ENCODE results near the gene DYSF.
"Not testable (repeated sequence)": the region's sequence is repeated elsewhere in the genome, so short reads cannot be mapped to it uniquely, and the experiment has no call there.

Gene DYSF

DNA sequence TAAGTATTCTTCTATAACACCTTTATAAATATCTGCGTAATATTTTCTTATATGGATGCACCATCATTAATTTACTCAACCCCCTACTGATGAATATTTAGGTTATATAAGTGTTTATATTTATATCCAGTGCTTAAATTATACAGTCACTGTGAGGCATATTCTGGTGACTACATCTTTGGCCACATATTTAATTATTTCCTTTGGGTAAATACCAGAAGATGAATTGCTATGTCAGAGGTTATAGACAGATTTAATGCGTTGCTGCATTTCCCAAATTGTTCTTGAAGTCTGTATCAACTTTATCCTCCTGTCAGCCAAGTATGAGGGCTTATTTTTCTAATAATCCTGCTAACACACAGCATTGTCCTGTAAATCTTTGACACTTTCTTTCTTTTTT lies 18.7 kb downstream of the DYSF start:
- no peak for DNase-seq (ENCODE audit: low read depth)

DNA sequence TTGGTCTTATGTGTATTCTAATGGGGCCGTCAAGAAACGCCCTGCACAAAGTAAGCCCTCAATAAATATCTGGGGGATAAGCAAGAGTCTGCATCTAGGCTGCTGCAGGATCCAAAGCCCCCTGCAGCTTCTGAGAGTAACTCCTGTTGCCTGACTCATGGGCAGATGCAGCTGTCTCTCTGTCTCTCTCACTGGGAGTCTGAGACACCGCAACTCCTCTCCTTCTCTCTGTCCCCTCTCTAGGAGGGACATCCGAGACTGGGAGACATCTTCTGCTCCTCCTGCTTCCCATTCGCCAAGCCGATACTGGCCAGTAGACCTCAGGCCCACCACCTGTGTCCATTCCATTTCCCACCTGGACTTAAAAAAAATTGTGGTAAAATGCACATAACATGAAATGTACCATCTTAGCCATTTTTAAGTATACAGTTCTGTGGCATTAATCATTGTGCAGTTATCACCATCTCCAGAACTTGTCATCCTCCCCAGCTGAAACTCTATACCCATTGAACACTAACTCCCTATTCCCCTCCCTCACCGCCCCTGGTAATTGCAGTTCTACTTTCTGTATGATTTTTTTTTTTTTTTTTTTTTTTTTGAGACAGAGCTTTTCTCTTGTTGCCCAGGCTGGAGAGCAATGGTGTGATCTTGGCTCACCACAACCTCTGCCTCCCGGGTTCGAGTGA lies 20.1 kb downstream of the DYSF start:
- DNase-seq (ENCODE audit: low read depth), result no peak

DNA sequence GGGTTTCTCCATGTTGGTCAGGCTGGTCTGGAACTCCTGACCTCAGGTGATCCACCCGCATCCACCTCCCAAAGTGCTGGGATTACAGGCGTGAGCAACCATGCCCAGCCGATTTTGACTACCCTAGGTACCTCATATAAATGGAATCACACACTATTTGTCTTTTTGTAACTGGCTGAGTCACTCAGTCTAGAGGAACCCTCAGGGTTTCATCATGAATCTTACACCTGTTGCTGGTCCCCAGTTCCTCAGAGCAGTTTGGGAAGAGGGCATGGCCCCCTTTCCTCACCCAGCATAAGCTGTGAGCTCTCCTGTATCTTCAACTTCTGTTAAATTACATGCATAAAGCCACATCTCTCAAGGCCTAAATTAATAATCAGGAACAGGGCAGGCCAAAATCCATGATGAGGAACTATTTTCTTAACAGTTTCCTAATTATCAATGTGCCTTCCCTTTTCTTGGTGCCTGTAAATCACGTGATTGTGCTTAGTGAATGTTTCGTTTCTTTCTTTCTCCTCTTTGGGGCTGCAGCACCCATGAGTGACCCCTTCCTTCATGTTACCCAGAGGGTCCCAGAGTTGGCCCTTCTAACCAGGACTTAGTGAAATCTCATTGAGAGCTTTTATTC lies 20.9 kb downstream of the DYSF start:
- no peak for DNase-seq (ENCODE audit: low read depth)

DNA sequence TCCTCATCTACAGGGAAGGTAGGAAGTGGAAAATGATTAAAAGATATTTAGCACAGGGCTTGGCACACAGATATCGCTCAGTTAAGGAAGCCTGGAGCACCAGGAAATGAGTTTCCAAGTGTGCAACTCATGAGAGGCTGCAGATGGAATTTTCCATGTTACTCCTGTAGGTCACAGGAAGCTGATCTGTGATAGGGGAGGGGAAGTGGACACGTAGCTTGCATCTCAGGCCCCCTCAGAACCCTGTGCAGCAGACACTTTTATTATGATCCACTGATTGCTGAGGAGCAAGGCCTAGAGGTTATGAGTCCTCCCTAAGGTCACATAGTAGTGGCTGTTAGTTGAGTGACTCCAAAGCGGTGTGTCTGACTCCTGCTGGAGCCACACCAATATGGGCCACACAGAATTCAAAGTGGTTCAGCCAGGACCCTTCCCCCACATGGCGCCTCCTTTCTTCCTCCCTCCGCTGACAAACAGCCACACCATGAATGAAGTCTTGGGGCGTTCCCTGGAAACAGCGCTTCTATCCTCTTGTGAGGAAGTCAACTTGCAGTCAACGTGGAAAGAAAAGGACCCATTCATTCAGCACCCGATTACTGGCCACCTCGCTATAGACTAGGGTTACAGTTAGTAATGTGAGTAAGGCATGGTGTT lies 21.5 kb downstream of the DYSF start:
- no peak for DNase-seq (ENCODE audit: low read depth)

DNA sequence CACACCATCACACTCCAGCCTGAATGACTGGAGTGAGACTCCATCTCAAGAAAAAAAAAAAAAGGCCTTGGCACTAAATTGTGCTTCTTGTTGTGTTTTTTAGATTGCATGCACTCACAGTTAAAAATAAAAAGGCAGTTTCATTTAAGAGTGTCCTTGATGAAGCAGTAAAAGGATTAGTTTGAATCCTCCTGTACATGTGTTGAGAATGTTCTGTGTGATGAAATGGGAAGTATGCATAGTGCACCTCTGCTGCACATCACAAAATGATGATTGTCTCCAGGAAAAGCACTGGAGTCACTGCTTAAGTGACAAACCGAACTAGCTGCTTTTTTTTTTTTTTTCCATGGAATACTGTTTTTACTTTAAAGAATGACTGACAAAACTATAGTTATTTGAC lies 23.1 kb downstream of the DYSF start:
- no peak for DNase-seq (ENCODE audit: low read depth)

DNA sequence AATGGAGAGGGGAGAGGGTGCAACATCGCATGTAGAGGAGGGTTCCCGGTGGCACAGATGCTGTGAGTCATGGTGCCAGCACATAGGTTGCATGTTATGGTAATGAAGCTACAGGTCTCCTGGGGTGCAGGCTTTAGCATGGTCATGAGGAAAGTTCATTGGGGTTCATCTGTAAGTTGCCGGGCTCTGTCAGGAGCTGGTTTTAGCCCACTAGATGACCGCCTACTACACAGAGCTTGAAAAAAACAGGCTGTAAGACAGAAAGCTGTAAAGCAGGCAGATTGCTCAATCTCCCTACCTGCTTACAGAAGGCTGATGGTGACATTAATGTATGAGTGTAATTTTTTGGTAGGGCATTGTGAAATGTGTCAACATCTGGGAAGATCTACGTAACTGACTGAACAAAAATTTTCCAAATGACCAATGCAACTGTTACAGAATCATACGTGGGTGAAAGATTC lies 23.9 kb downstream of the DYSF start:
- no peak for DNase-seq (ENCODE audit: low read depth)

DNA sequence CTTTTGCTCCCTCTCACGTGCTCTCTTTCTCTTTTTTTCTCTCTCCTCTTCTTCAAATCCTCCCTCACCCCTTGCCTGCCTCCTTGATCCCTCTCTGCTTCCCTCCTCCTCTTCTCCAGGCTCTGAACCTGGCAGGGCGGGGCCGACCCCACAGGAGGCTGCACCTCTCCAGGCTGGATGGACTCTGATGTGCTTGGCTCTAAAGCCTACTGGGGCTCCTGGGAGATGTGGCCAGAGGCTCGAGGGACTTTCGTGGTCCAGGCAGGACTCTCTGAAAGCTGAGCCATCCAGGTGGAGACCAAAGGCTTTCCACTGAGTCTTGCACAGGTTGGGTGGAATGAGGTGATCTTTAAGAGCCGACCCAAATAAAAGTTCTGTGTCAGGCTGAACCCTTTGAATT lies 25.4 kb downstream of the DYSF start:
- DNase-seq (ENCODE audit: low read depth), result no peak

DNA sequence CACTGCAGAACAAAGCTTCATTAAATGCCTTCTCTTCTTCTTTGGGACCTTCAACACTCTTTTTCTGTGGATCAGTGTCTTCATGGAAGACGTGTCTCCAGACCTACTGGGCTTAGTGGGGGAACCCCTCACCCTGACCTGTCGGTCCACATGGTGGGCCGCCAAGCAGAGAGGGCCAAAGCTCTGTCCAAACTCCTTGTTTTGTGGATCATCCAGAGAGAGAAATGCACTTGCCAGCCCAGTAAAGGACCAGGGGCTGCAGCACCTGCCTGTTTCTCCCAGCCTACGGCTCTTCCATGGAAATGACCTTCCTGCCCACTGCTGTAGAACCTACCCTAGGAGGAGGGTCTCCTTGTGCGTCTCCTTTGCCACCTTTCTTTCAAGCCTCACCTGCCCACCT lies 25.9 kb downstream of the DYSF start:
- DNase-seq (ENCODE audit: low read depth), result no peak

DNA sequence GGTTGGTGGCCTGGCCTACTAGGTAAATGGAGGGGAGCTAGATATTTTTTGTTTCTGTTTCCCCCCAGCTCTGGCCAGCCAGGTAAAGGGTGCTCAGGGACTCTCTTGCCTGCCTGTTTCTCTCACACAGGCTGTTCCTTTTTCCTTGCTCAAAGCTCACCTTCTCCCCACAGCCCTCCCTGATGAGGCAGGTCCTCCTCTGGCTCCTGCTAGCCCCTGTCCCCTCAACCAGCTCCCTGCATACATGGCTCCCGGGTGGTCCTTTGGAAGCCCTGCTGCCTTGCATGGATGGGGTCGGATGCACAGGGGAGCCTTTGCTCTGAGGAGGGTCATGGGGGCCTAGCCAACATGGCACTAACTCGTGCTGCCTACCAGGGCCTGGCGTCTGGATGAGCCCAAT lies 27.8 kb downstream of the DYSF start:
- DNase-seq (ENCODE audit: low read depth), result no peak

DNA sequence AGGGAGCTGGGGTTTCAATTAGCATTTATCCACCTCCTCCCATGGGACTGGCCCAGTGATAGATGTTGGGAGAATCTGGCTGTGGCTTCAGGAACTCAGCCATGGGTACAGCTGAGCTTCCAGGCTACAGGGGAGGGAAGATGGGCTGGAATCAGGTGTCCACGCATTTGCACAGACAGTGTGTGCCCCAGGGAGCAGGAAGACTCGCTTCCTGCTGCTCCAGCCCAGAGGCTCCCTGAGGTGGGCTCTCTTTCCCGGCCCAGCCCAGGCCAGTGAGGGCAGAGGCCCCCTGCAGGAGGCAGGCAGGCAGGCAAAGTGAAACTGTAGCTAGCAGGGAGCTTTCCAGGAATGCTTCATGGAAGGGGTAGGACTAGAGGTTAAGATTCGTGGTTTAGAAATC lies 28.7 kb downstream of the DYSF start:
- DNase-seq (ENCODE audit: low read depth), result no peak

DNA sequence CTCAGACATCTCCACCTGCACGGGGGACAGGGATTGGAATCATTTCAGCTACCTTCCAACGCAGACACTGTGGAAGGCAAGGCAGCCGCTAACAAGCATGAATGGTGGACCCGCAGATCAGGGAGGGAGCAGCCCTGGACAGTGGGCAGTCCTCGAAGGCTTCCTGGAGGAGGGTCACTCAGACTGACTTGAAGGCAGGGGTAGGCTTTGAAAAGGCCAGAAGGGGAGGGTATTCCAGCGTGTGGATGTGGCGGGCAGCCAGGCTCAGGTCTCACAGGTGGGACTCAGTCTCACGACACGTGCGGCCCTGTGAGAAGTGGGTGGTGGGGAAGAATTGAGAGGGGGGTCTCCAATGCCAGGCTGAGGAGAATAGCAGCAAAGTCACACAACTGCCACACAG lies 29.9 kb downstream of the DYSF start:
- DNase-seq (ENCODE audit: low read depth), result no peak

DNA sequence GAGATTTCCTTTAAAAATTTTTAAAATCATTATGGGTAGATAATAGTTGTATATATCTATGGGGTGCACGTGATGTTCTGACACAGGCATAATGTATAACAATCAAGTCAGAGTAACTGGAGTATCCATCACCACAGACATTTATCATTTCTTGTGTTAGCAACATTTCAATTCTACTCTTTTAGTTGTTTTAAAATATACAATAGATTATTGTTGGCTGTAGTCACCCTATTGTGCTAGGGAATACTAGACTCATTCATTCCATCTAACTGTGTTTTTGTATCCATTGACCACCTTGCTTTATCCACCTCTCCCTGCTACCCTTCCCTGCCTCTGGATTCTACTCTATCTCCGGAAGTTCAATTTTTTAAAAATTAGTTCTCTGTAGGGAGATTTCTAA lies 31.0 kb downstream of the DYSF start:
- DNase-seq (ENCODE audit: low read depth), result no peak

DNA sequence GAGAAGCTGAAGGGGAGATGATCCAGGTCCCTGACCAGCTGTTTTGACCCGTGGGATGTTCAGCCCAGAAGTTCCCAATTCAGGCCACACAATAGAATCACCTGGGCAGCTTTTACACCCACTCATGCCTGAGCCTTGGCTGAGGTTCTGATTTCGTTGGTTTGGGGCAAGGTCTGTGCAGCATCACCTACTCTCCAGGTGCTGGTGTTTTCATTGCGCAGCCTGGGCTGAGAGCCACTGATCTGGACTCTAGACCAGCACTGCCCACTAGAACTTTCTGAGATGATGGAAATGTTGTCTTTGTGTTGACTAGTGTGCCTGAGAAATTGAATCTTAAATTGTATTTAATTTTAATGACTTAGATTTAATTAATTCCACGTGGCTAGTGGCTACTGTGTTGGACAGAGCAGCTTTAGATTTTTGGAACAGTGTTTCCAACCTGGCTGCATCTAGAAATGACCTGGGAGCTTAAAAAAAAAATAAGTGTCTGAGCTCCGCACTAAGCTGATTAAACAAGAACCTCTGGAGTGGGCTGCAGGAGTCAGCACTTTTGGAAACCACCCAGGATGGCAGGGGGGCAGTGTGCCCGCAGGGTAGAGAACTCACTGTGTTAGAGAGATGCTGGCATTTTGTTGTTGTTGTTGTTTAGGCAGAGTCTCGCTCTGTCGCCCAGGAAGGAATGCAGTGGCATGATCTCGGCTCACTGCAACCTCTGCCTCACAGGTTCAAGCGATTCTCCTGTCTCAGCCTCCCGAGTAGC lies 33.7 kb downstream of the DYSF start:
- no peak for DNase-seq (ENCODE audit: low read depth)

DNA sequence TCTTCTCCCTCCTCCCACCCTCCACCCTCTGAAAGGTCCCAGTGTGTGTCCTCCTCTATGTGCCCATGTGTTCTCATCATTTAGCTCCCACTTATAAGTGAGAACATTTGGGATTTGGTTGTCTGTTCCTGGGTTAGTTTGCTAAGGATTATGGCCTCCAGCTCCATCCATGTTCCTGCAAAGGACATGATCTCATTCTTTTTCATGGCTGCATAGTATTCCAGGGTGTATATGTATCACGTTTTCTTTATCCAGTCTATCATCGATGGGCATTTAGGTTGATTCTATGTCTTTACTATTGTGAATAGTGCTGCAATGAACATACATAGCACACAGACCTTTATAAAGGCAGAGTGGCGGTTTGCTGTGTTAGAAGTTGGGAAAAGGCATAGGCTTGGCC lies 38.2 kb downstream of the DYSF start:
- DNase-seq (ENCODE audit: low read depth), result not testable (repeated sequence)

DNA sequence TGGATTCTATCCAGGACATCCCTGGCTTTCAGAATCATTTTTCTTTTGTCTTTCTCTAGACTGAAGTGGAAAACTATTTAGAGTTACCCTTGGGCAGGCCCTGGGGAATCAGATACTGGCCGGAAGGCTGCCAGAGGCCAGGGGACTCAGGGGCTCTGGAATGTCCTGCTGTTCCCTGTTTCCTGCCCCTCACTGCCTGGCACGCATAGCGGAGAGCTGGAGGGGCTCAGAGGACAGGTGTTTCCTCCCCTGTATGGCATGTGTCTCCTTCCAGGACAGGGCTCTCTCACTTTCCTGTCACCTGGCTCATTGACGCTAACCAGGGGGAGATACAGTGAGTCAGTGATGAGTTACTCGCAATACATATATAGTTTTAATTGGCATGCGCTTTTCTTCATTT lies 38.8 kb downstream of the DYSF start:
- DNase-seq (ENCODE audit: low read depth), result no peak

DNA sequence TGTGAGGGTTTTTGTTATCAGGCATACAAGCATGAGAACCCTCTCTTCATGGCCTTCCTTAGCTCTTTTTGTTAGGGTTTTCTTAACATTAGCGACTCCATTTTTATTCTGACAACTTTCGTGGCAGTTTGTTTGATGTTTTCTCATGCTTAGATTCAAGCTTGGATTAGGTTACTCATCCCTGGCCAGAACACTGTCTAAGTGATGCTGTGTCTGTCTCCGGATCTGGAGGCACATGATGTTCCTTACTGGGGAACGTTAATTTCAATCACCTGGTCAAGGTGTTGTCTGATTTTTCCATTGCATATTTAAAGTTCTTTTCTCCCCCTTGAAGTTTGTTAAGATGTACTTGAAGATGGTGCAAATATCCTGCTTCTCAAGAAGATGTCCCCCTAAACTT lies 40.7 kb downstream of the DYSF start:
- no peak for DNase-seq (ENCODE audit: low read depth)

DNA sequence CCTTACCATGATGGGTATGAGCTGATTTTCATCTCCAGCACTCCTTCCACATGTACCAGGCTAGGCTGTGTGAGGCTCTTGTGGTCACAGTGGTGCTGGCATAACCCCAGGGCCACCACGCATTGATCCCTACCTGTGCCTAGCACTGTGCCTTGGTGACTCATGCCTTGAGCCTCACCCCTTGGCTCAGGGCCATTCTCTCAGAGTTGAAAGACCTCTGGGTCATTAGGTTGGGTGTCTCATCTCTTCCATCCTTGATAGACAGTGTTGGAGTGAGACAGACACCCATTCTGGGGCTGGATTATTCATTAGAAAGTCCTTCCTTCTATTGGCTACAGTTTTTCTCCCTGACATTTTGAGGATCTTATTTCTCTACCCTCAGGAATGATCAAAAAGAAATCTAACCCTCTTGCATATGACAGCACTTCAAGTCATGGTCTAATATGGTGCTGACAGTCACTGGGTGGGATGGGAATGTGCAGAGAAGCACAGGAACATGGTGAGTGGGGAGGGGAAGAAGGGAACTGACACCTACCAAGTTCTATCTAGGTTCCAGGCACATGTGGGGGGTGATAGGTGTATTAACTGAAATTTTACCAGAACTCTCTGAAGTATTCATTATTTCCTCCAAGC lies 41.3 kb downstream of the DYSF start:
- no peak for DNase-seq (ENCODE audit: low read depth)

DNA sequence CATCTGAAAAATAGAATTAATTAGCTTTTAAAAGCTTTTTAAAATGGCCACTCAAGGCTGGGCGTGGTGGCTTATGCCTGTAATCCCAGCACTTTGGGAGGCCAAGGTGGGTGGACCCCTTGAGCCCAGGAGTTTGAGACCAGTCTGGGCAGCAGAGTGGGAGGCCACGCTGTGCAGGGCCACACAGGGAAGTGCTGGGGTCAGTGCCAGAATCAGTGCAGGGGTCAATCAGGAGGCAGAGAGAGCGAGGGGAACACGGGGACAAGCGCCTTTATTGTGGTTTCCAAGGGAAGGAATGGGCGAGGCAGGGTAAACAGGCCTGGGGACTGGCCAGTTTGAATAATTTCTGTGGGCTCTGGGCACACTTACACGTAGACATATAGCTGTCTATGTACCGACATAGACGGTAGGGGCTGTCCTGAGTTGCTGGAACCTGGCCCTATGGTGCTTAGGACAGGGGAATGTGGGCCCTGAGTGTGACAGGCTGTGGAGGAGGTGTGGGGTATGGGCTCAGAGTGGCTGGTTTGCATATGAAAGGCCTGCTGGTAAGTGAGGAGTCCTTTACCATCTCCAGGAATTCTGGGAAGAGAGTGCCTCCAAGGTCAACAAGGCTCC lies 42.9 kb downstream of the DYSF start:
- DNase-seq (ENCODE audit: low read depth), result no peak

DNA sequence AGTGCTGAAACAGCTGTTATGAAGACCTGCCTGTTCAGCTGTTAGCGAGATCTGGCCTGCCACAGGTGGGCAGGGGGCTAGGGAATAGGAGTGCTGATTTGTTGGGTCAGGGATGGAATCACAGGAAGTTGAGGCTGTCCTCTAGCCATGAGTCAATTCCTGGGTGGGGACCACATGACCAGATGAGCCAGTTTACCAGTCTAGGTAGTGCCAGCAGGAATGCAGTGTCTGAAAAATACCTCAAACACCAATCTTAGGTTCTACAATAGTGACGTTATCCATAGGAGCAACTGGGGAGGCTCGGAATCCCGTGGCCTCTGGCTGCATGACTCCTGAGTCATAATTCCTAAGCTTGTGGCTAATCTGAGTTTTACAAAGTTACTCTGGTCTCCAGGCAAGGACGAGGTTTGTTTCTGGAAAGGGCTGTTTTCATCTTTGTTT lies 44.9 kb downstream of the DYSF start:
- DNase-seq (ENCODE audit: low read depth), result no peak

DNA sequence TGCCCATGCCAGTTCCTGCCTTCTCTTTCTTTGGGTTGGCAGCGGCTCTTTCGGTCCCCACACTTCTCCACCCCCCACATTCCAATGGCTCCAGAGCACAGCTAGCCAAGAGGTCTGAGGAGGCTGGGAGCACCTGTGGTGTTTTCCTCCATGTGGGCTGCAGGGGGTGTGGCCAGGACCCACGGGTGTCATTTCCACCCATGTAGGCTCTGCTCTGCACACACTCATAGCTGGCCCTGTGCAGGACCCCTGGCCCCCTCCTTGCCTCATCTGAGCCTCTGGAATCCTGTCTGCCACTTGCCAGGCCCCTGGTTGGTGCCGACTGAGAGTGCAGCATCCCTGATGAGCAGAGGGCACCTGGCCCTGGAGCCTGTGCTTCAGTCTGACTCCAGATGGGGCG lies 46.3 kb downstream of the DYSF start:
- DNase-seq (ENCODE audit: low read depth), result no peak

DNA sequence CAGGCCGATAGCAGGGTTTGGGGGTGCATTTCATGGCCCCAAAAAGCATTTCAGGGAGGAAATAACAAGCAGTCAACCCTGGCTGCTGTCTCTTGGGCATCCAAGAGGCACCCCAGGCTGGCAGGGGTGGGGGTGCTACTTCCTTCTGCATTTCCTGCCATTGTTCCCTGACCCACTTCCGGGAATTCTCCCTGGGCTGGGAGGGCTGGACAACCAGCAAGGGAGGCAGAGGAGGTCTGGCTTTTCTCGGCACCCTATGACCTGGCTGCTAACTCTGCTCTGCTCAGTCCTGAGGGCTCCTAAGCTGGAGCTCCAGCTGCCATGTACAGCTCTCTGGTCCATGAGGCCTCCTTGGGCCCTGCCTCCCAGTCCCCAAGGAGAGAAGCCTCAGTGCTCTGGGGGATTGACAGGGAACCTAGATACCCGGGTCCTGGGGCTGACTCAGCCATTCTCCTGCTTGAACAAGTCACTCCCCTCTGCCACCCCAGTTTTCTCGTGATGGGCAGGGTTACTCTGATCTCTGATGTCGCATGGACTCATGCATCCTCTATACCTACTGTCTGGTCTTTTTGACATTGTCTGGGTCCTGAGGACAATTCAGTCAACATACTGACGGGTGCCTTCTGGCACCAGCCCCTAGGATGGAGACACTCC lies 47.2 kb downstream of the DYSF start:
- no peak for DNase-seq (ENCODE audit: low read depth)

Data from activated T-cell treated with anti-CD3 and anti-CD28 coated beads for 48 hours (primary cell).